SK-N-SH (cell line): ENCODE data around the gene CDC27. TPM values are rescaled to one million over a fixed set of nuclear protein-coding genes. Genes with fewer than 3 reads are reported as not detected.
"Not testable (repeated sequence)": the region's sequence is repeated elsewhere in the genome, so short reads cannot be mapped to it uniquely, and the experiment has no call there.

Experiments used
- CTCF ChIA-PET: fragments of 300-600, 350-600 bp; formaldehyde crosslinking; extraction: SDS; loops from one replicate; lab custom pipeline; 2021; lab: Yijun Ruan, JAX
- POLR2A ChIA-PET: fragments of 350-600 bp; sonication (Branson Sonifier 250); formaldehyde crosslinking; extraction: SDS; loops from one replicate; lab custom pipeline; 2020; ENCODE audit warnings: antibody characterized with exemption, inconsistent platforms; lab: Yijun Ruan, JAX
- DNase-seq: peaks from one replicate; pipeline ENCODE4 v3.0.0; 2012
- H2AFZ ChIP-seq: fragments of 200-600 bp; sonication (generic); 2 replicates; pipeline ENCODE4 v1.8.1; 2016; ENCODE audit warnings: antibody characterized with exemption, mild to moderate bottlenecking, low read depth
- H3F3A ChIP-seq: fragments of 200-600 bp; sonication (generic); replicated peaks from 2 replicates; pipeline ENCODE3; 2016; ENCODE audit warnings: antibody characterized with exemption, mild to moderate bottlenecking; ENCODE audit not compliant: insufficient read depth
- H3K27ac ChIP-seq, 2 experiments: fragments of 200-500 bp in 1 of 2; fragments of 200-600 bp in 1 of 2; sonication (Bioruptor generic) in 1 of 2; sonication (generic), shearing (Covaris generic) in 1 of 2; 2 replicates each; pipeline versions ENCODE4 v1.5.1 to v1.6.1; 2014 to 2016; ENCODE audit warnings: low read depth in 2 of 2, inconsistent platforms in 1 of 2, low read length in 1 of 2, mild to moderate bottlenecking in 1 of 2, mixed read lengths in 1 of 2
- H3K27me3 ChIP-seq: fragments of 200-600 bp; sonication (generic), shearing (Covaris generic); 2 replicates; pipeline ENCODE4 v1.6.1; 2016; ENCODE audit warnings: mixed run types; ENCODE audit not compliant: insufficient read depth
- H3K36me3 ChIP-seq, 2 experiments: fragments of 200-500 bp in 1 of 2; fragments of 200-600 bp in 1 of 2; sonication (Bioruptor generic) in 1 of 2; sonication (generic) in 1 of 2; replicated peaks in 1 of 2; 2 replicates each; pipeline versions ENCODE3 to v1.5.1; 2014 to 2016; ENCODE audit warnings: low read length in 1 of 2, mild to moderate bottlenecking in 1 of 2; ENCODE audit not compliant: insufficient read depth in 2 of 2, control insufficient read depth in 1 of 2
- H3K4me1 ChIP-seq, 2 experiments: fragments of 200-500 bp in 1 of 2; fragments of 200-600 bp in 1 of 2; sonication (Bioruptor generic) in 1 of 2; sonication (generic), shearing (Covaris generic) in 1 of 2; 2 replicates each; pipeline versions ENCODE4 v1.5.1 to v1.6.1; 2014 to 2016; ENCODE audit warnings: low read depth in 1 of 2, low read length in 1 of 2, mixed run types in 1 of 2; ENCODE audit not compliant: insufficient read depth in 2 of 2, control insufficient read depth in 1 of 2
- H3K4me2 ChIP-seq: fragments of 200-600 bp; sonication (generic), shearing (Covaris generic); 2 replicates; pipeline ENCODE4 v1.6.1; 2017; ENCODE audit warnings: mixed run types
- H3K4me3 ChIP-seq, 2 experiments: fragments of 200-500 bp in 1 of 2; fragments of 200-600 bp in 1 of 2; sonication (Bioruptor generic) in 1 of 2; sonication (generic), shearing (Covaris generic) in 1 of 2; 2 replicates each; pipeline versions ENCODE4 v1.5.1 to v1.8.1; 2014 to 2016; ENCODE audit warnings: low read depth in 2 of 2, inconsistent platforms in 1 of 2, low read length in 1 of 2, mild to moderate bottlenecking in 1 of 2, mixed read lengths in 1 of 2, moderate library complexity in 1 of 2
- H3K79me2 ChIP-seq: fragments of 200-600 bp; sonication (generic); 2 replicates; pipeline ENCODE4 v1.8.1; 2017; ENCODE audit warnings: mild to moderate bottlenecking; ENCODE audit not compliant: insufficient read depth
- H3K9ac ChIP-seq: fragments of 200-600 bp; sonication (generic); 2 replicates; pipeline ENCODE4 v1.6.1; 2017; ENCODE audit warnings: mixed run types
- H3K9me2 ChIP-seq: fragments of 200-600 bp; sonication (generic); 2 replicates; pipeline ENCODE4 v1.6.1; 2017; ENCODE audit warnings: mixed run types
- H3K9me3 ChIP-seq: fragments of 200-600 bp; sonication (generic); 2 replicates; pipeline ENCODE4 v1.6.1; 2017; ENCODE audit warnings: mixed run types, mild to moderate bottlenecking, moderate library complexity
- H4K20me1 ChIP-seq: fragments of 200-600 bp; sonication (generic); 2 replicates; pipeline ENCODE4 v1.6.1; 2017; ENCODE audit warnings: mild to moderate bottlenecking, mixed run types; ENCODE audit not compliant: insufficient read depth
- CHD2 ChIP-seq: fragments of 150-350 bp; IDR thresholded peaks from 2 replicates; pipeline ENCODE4 v1.6.1; 2018; ENCODE audit warnings: low read length; ENCODE audit not compliant: partially characterized antibody
- CTCF ChIP-seq: fragments of 200-600 bp; sonication (generic); IDR thresholded peaks from 2 replicates; pipeline ENCODE4 v1.6.1; 2017; ENCODE audit warnings: antibody characterized with exemption, mild to moderate bottlenecking, moderate library complexity
- ELF1 ChIP-seq: IDR thresholded peaks from 2 replicates; pipeline ENCODE4 v1.4.0; 2012
- EZH2phosphoT487 ChIP-seq: fragments of 200-600 bp; sonication (generic); IDR thresholded peaks from 2 replicates; pipeline ENCODE4 v1.6.1; 2017; ENCODE audit warnings: low read depth, mixed run types, mild to moderate bottlenecking, antibody characterized with exemption, moderate library complexity, borderline replicate concordance
- FOSL2 ChIP-seq: IDR thresholded peaks from 2 replicates; pipeline ENCODE4 v1.4.0; 2012; ENCODE audit warnings: low read depth, mild to moderate bottlenecking, moderate library complexity, borderline replicate concordance
- MAX ChIP-seq: IDR thresholded peaks from 2 replicates; pipeline ENCODE4 v1.4.0; 2012; ENCODE audit warnings: low read depth
- MEF2A ChIP-seq: IDR thresholded peaks from 2 replicates; pipeline ENCODE4 v1.4.0; 2012; ENCODE audit warnings: low read depth, borderline replicate concordance
- NFIC ChIP-seq: IDR thresholded peaks from 2 replicates; pipeline ENCODE4 v1.4.0; 2012; ENCODE audit warnings: borderline replicate concordance
- NRF1 ChIP-seq: IDR thresholded peaks from 2 replicates; pipeline ENCODE4 v1.6.1; 2012; ENCODE audit warnings: low read depth, mild to moderate bottlenecking, low read length
- POLR2AphosphoS5 ChIP-seq: IDR thresholded peaks from 2 replicates; pipeline ENCODE4 v1.6.1; 2012; ENCODE audit warnings: low read depth, low read length
- RAD21 ChIP-seq: IDR thresholded peaks from 2 replicates; pipeline ENCODE4 v1.6.1; 2012; ENCODE audit warnings: mild to moderate bottlenecking, low read length
- RFX5 ChIP-seq: IDR thresholded peaks from 2 replicates; pipeline ENCODE4 v1.6.1; 2012; ENCODE audit warnings: mild to moderate bottlenecking, improper control_type of control experiment, low read length
- SIN3A ChIP-seq: IDR thresholded peaks from 2 replicates; pipeline ENCODE4 v1.6.1; 2012; ENCODE audit warnings: low read depth, mild to moderate bottlenecking, low read length, moderate library complexity, borderline replicate concordance
- SMC3 ChIP-seq: IDR thresholded peaks from 2 replicates; pipeline ENCODE4 v1.6.1; 2012; ENCODE audit warnings: low read depth, low read length, improper control_type of control experiment
- TCF12 ChIP-seq: IDR thresholded peaks from 2 replicates; pipeline ENCODE4 v1.4.0; 2012
- USF2 ChIP-seq: fragments of 150-350 bp; IDR thresholded peaks from 2 replicates; pipeline ENCODE4 v1.6.1; 2017; ENCODE audit warnings: antibody characterized with exemption, low read length, low read depth, borderline replicate concordance
- YY1 ChIP-seq: IDR thresholded peaks from 2 replicates; pipeline ENCODE4 v1.4.0; 2012; ENCODE audit warnings: low read depth, mild to moderate bottlenecking
- WGBS: methylation state at CpG from one replicate; pipeline ENCODE4 v1.1.6; 2017; ENCODE audit warnings: low lambda C conversion rate; 5-methylcytosine and 5-hydroxymethylcytosine counted together
- polyA plus RNA-seq, 3 experiments: library from polyadenylated mRNA; depleted of rRNA; stranded (reverse); fragments of >200 nt; gene quantifications; 2 replicates each; pipeline ENCODE4 v1.2.3, GENCODE V29; 2012

Gene CDC27
- polyA plus RNA-seq, 1 of the 3 experiments (the other 2 are of a cell fraction), result 44.3 TPM

GRCh38 chr17:47176389-47176826 is 12.7 kb downstream of the CDC27 start (continued):
- TF ChIP-seq MAX (no peak), NRF1 (no peak), SIN3A (no peak)
- TF ChIP-seq, all 33 proteins: peak for 0

GRCh38 chr17:47174823-47175222 is 14.3 kb downstream of the CDC27 start:
- H3K27ac ChIP-seq, H3K9me2 ChIP-seq, H3K9me3 ChIP-seq, H3K27me3 ChIP-seq, H2AFZ ChIP-seq, POLR2A ChIA-PET, H3K4me3 ChIP-seq, H3K9ac ChIP-seq, H3K4me2 ChIP-seq, H3F3A ChIP-seq, H3K4me1 ChIP-seq, DNase-seq, CTCF ChIA-PET: not testable (repeated sequence)
- Histone ChIP-seq H4K20me1 (peaks cover 80% of the 10 kb centered on the region), H3K36me3 (peaks cover 51 to 75% of the 10 kb centered on the region in 2 experiments), H3K79me2 (peaks cover 100% of the 10 kb centered on the region)
- WGBS, result 93% methylated on average over 8 of the region's 8 CpGs

GRCh38 chr17:47172696-47173565 is 16.2 kb downstream of the CDC27 start:
- H3K4me1 ChIP-seq, result no peaks in the 10 kb centered on the region; a peak in 1 of 4 replicates
- no peak overlapping the region for H2AFZ ChIP-seq
- DNase-seq, result no peak
- H3K79me2 ChIP-seq, result peaks cover 100% of the 10 kb centered on the region
- no peaks in the 10 kb centered on the region for H3K9me3 ChIP-seq
- no peak overlapping the region for H3K27ac ChIP-seq
- ChIA-PET CTCF (no interaction called here), POLR2A (no interaction called here)
- H3K4me3 ChIP-seq, result no peak overlapping the region
- H3K9me2 ChIP-seq, result no peaks in the 10 kb centered on the region
- H3F3A ChIP-seq, result peaks cover 15% of the 10 kb centered on the region
- no peaks in the 10 kb centered on the region for H3K27me3 ChIP-seq
- 97% methylated on average over 2 of the region's 2 CpGs for WGBS
- TF ChIP-seq SMC3 (no peak), RFX5 (no peak), TCF12 (no peak), NRF1 (no peak), MEF2A (no peak), RAD21 (no peak), CHD2 (no peak), POLR2AphosphoS5 (no peak), NFIC (no peak), ELF1 (no peak), CTCF (no peak), FOSL2 (no peak), EZH2phosphoT487 (no peak), YY1 (no peak), USF2 (no peak)
- peaks cover 73% of the 10 kb centered on the region for H4K20me1 ChIP-seq
- H3K4me2 ChIP-seq, result no peak overlapping the region
- peaks cover 54 to 77% of the 10 kb centered on the region in 2 experiments for H3K36me3 ChIP-seq
- no peak overlapping the region for H3K9ac ChIP-seq
